Ishikawa (cell line): ENCODE results near the gene STRBP.

Experiments used
- CEBPB ChIP-seq: IDR thresholded peaks from 2 replicates; pipeline ENCODE4 v1.6.1; 2012
- CREB1 ChIP-seq: IDR thresholded peaks from 2 replicates; pipeline ENCODE4 v1.6.1; 2012; ENCODE audit warnings: low read depth
- EGR1 ChIP-seq: IDR thresholded peaks from 2 replicates; pipeline ENCODE4 v1.6.1; 2012
- EP300 ChIP-seq: IDR thresholded peaks from 2 replicates; pipeline ENCODE4 v1.6.1; 2012; ENCODE audit warnings: borderline replicate concordance
- FOXM1 ChIP-seq: IDR thresholded peaks from 2 replicates; pipeline ENCODE4 v1.6.1; 2012; ENCODE audit warnings: low read depth, borderline replicate concordance
- NFIC ChIP-seq: IDR thresholded peaks from 2 replicates; pipeline ENCODE4 v1.6.1; 2012
- RAD21 ChIP-seq: IDR thresholded peaks from 2 replicates; pipeline ENCODE4 v1.6.1; 2012; ENCODE audit warnings: low read depth
- REST ChIP-seq: IDR thresholded peaks from 2 replicates; pipeline ENCODE4 v1.6.1; 2012; ENCODE audit warnings: low read depth, mild to moderate bottlenecking
- TAF1 ChIP-seq: IDR thresholded peaks from 2 replicates; pipeline ENCODE4 v1.6.1; 2012; ENCODE audit warnings: low read depth, mild to moderate bottlenecking
- TCF12 ChIP-seq: IDR thresholded peaks from 2 replicates; pipeline ENCODE4 v1.6.1; 2012; ENCODE audit warnings: low read depth
- TEAD4 ChIP-seq: IDR thresholded peaks from 2 replicates; pipeline ENCODE4 v1.6.1; 2012
- USF1 ChIP-seq: IDR thresholded peaks from 2 replicates; pipeline ENCODE4 v1.6.1; 2012
- YY1 ChIP-seq: IDR thresholded peaks from 2 replicates; pipeline ENCODE4 v1.6.1; 2012; ENCODE audit warnings: low read depth
- ZBTB7A ChIP-seq: IDR thresholded peaks from 2 replicates; pipeline ENCODE4 v1.6.1; 2012; ENCODE audit warnings: low read depth
- TF ChIP-seq, protein P1 (sequence below): IDR thresholded peaks from 2 replicates; pipeline ENCODE4 v1.6.1; 2012

STRBP gene

GRCh38 chr9:123162791-123163345 lies 105.5 kb downstream of the STRBP start:
- TF ChIP-seq REST (no peak), EGR1 (no peak), TCF12 (no peak), CEBPB (no peak)

DNA sequence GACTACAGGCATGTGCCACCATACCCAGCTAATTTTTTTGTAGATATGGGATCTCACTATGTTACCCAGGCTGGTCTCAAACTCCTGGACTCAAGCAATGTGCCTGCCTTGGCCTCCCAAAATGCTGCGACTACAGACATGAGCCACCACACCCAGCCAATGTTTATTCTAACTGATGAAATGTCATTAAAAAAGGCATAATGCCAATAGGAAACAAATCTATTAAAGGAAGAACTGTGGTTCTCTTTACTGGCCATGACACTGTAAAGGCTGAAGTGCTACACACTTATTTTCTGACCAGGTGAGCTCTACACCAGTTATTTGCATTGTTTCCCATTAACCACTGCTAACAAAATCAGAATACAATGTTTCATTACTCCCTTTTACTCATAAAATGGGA lies 106.0 kb downstream of the STRBP start:
- TF ChIP-seq YY1 (no peak), REST (no peak), USF1 (no peak), CEBPB (no peak), CREB1 (no peak), RAD21 (no peak), TCF12 (no peak), NFIC (no peak), FOXM1 (no peak), TEAD4 (no peak), ZBTB7A (no peak), EP300 (no peak)
- TF ChIP-seq, protein P1, sequence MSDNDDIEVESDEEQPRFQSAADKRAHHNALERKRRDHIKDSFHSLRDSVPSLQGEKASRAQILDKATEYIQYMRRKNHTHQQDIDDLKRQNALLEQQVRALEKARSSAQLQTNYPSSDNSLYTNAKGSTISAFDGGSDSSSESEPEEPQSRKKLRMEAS = no peak

GRCh38 chr9:123157221-123157620 lies 111.2 kb downstream of the STRBP start:
- no peak for TF ChIP-seq EP300
- no peak for TF ChIP-seq EGR1
- TF ChIP-seq YY1 = no peak
- TF ChIP-seq FOXM1 = no peak
- TF ChIP-seq ZBTB7A = no peak
- TF ChIP-seq TEAD4 = no peak
- TF ChIP-seq USF1 = no peak
- TF ChIP-seq, protein P1 = no peak
- no peak for TF ChIP-seq REST
- TF ChIP-seq CEBPB = no peak
- no peak for TF ChIP-seq NFIC
- TF ChIP-seq RAD21 = no peak
- TF ChIP-seq TAF1 = no peak
- TF ChIP-seq TCF12 = no peak
- TF ChIP-seq CREB1 = no peak

DNA sequence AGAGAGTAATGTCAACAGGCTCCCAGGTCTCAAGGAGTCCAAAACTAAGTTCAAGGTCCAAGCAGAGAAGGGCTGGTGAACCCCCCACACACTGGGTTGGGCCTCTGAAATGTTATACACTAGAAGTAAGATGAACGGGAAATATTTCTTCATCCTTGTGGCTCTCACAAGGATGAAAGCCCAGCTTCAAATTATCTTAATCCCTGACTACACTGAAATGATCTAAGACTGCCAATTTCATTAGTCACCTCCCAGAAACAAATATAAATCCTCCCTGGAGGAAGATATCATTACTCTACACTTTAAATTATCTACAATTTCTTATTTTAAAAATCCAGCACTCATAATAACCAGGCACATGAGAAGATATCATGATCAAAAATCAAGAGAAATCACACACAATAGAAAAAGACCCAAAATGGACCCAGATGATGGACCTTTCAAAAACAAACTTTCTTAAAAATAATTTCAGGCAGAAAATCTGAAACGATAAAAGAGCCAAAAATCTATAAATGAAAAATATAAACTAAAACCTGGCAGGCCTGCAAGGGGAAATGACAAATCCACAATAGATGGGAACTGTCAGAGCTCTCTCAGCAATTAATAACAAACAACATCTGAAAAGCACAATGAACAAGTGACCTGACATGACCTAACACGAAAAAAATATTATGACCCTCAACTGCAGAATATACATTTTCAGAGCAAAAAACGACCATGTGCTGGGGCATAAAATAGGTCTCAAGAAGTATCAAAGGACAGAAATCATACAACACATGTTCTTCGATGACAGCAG lies 117.5 kb downstream of the STRBP start:
- TF ChIP-seq YY1 (no peak), EP300 (no peak), FOXM1 (no peak), ZBTB7A (no peak), EGR1 (no peak), RAD21 (no peak)
- TF ChIP-seq, protein P1 = no peak
